DMS79 (cell line): ENCODE data around the gene HOXB13.
"Not testable (repeated sequence)": the region's sequence is repeated elsewhere in the genome, so short reads cannot be mapped to it uniquely, and the experiment has no call there.

Source experiments
- DNase-seq: peaks from one replicate; lab custom pipeline; 2025; lab: John Stamatoyannopoulos, UW

The HOXB13 gene

DNA sequence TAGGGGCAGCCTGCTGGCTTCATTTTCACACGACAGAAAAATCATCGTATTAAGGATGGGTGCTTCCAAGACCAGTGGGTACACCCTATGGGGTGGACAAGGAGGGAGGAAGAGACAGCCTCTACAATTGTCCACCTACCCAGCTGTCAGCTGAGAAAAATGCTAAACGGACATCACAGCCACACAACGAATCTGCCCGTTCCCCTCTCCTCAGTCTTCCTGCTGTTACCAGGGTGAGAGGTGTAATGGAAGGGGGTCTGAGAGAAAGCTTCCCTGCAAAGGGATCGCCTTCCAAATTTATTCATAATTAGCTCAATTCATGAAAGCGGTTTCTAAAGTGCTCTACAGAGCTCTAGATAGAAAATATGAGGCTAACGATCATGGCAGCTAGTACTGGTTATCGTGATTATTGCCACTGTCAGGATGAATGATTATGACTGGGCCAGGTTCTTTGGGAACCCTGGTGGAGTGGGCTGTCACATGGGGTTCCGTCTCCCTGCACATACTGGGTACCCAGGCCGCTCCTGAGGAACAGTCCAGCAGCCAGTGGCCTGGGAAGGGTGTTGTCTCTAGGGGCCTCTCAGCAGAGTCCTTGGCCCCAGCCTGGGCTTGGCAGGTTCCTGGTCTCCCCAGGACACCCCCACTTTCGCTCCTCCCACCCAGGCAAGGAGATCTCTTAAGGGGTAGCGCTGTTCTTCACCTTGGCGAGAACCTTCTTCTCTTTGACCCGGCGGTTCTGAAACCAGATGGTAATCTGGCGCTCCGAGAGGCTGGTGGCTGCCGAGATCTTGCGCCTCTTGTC, 2.2 kb downstream of the HOXB13 start:
- DNase-seq = no peak

DNA sequence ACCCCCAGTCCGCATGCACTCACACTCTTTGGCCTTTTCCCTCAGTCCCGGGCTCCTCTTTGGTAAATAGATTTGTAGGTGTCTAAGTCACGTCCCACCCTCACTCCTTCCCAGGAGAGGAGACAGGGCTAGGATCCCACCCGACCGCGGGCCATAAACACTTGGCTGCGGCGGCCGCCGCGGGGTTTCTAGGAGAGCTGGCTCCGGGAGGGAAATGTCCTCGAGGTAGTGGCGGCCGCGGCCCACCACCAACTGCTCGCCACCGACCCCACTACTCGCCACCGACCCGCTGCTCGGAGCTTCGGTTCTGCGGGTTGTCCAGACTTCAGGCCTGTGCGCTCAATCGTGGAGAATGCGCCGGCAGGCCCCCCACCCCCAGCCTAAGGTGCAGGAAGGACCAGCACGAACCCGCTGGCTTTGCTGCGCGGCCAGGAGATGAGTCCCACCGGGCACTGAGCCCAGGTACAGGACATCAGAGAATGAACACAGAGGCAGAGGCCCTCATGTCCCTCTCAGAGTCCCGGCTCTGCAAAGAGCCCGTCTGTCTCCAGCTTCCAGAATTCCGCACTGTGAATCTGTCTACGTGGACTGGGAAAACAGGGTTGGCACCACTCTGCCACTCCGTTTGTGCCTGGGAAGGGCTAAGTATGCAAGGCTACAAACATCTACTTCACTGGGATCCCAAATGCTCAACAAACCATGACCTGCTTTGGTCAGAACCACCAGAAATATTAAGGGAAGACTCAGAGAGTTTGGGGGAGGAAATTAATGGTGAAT, 3.1 kb downstream of the HOXB13 start:
- DNase-seq = no peak

DNA sequence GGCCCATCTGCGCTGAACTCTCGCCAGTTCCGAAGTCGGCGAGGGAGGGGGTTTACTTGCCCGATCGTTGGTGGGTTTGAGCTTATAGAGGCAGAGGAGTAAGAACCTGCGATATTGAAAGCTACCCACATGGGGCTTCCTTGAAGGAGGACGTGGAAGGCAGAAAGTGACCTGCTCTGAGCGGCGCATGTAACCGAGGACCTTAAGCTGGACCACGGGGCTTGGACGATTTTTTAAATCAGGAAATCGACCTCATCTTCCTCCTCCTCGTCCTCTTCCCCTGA, 3.6 kb downstream of the HOXB13 start:
- DNase-seq = no peak

DNA sequence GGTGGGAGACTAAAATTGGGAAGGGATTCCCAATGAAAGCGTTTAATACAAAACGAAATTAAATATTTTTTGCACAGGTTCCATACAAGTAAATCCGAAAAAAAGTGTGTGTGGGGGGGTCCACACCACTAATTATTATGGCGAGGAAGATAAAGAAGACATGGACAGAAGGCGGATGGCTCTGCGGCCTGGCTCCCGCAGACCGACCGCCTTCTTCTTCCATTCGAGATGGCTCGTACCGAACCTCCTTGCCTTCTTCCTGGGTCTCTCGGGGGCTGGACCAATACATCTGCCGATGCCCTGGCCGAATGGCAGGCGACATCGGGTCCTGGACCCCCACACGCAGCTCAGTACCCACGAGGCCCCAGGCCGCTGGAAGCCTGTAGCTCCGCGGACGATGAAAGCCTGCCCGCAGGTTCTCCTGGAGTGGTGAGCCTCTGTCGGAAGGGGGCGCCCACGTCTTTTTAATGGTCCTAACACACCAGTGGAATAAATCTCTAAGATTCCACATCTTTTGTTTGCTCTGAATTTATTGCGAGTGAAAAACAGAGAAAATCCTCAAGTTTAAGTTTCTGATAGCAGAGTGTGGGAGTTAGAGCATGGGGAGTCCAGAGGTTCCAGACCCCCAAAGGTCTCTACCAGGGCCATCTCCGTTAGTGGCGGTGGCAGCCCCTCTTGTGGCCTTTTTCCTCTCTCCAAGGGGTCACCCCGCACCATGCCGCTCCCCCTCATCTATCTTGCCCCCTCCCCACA, 4.1 kb downstream of the HOXB13 start:
- peak; percentile 37 for DNase-seq

DNA sequence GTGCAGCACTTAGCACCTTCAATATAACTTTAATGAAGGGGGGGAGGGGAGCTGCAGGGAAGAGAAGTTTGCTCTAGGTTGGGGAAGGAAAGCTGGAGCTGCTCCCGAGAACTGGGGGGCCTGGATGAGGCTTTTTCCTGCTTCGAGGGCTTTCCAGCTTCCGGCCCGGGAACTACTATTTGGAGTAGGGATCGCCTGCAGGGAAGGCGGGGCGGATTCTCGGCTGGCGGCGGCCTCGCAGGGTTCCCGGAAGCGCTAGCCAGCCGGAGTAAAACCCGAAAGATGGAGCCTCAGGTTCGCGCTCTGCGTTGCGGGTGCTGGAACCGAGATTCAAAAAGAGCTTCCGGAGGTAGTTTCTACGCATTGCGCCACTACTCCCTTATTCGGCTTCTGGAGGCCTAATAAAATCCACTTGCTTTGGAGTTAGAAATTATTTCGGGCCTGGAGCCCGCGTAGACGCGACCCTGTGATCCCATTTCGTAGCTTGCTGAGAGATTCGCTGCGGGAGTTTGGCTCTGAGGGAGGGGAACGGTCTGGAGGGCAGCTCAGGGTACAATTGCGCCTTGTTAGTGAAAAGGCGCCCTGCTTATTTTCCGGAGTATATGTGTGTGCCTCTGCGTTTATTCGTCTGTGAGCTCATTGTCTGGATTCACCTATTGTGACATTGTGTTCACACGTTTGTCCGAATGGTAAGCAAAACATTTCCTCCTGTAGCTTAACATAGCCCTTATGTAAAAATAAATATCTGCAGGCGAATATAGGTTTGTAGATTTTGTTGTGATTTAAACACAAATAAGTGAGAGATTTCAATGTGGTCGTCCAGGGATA, 4.9 kb downstream of the HOXB13 start:
- DNase-seq = no peak

DNA sequence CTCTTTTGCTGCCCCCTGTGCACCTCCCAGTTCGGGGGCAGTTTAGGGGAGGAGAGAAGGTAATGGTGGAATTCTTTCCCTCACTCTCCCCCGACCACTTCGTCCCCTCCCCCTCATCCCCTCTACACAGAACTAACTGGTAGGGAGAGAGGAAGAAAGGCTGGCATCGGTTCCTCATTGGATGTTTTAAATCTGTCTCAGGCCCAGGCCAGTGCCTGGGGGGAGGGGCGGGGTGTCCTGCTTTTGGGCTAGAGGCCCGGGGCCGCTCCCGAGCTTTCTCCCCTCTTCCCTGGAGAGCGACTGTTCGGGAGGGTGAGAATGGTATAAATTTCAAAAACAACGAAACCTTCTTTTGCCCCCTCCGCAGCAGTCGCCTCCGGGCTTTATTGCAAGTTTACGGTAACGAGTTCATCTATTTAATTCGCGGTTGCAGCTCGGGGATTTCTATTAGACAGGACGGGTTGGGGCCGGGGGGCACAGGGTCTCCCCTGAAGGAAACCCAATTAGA, 5.6 kb downstream of the HOXB13 start, which contains the start of gene PRAC2:
Gene PRAC2 (plus strand): TSS at position 271 of the 508 bp plus-strand sequence. CDS start 1,226 bp downstream, outside the sequence.
- no peak for DNase-seq

DNA sequence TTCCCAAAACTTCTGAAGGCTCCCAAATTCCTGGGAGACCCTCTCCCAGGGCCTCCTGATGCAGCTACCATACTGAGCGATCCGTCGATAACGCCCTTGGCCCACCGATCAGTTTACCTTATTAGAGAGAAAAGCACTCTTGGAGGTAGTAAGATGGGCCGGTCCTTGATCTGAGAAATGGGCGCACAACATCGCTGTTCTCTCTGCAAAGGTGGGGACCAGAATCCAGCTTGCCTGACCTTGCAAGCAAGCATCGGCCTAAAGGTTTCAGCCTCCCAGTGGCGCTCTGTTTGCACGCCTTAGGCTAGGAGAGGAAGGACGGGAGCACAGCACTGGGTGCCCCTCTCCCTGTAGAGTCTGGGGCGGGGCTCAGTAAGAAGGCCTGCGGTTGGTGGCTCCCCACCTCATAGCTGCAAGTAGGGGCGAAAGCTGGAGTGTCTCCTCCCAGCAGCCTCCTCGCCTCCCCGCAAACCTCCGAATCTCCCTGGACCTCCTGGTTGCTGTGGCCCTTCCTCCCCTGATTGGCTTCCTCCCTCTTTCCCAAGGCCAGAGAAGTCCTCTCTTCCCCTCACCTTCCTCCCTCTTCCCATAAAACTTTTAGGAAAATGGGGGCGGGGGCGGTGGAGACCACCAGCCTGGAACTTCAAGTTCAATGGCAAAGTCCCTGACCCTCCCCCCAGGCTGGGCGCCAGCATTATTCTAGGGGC, 6.2 kb downstream of the HOXB13 start, which contains the start of gene PRAC1:
Gene PRAC1 (minus strand): TSS at position 318 of the 707 bp plus-strand sequence. CDS start 126 bp downstream, at position 192.
- no peak for DNase-seq

DNA sequence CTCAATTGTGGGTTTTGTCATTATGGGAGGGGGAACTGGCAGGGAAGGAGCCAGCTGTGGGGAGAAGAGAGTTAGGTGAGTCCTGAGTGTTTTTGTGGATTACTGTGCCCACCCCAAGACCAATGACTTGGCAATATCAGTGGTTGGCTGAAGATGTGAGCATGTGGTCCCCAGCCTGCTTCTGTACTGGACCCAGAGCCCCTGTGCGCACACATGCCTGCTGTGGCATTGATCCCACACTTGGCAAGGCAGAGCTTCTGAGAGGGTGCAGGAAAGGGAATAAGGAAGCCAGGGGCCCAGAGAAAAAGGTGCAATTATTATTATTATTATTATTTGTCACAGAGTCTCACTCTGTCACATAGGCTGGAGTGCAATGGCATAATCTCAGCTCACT, 7.5 kb downstream of the HOXB13 start:
- DNase-seq = no peak

DNA sequence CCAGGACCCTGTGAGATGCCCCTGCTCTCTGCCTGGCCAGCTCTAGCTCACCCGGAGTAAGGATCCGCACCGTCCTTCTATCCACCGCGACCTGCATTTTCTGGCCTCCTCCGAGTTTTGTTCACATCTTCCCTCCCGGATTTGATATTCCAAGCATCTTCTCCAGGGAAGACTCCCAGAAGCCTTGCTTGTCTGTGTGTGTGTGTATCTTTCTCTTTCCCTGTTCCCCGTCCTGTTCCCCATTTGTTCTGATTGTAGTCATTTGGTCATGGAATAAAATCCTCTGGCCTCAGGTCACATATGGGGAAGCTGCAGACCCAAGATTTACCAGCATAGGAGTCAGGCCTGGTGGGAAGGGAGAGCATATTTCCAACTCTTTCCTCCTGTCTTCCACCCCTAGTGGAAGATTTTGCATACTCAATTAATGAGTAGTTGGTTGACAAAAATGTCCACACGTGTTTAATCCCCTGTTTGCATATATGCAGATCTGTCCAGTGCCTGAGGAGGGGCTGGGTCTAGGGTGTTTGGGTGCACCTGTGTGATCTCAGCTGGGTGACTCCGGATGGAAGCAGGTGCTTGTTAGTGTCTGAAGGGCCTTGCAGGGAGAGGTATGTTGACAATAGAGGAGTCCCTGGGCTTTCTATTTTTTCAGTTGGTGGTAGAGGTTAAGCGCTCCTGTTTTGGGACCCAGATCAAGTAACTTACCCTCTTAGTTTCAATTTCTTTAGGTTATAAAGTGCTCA, 8.1 kb downstream of the HOXB13 start:
- no peak for DNase-seq

DNA sequence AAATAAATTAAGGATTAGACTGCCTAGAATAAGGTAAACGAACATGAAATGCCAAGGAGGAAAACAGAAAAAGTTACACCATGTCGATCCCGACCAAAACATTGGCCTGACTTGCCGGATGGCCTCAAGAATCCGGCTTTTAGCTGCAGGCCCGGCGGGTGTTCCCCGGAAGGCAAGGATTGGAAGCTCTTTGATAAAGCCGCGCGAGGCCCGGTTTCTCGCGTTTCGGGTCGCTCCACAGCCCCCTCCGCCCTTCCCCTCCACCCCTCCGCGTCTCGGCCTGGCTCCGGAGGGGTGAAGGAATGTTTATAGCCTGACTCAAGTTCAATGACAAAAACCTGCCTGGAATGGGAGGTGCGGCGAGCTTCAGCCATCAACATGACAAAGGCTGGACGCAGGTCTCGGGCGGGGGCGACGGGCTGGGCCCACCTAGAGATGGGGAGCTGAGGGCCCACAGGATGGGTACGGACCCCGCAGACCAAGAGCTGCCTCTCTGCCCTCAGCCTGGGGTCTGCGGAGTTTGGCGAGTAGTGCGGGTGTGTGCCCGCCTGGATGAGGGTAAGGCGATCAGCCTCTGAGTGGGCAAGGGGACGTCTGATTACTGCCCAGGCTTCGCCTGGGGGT, 8.8 kb downstream of the HOXB13 start:
- DNase-seq = no peak

DNA sequence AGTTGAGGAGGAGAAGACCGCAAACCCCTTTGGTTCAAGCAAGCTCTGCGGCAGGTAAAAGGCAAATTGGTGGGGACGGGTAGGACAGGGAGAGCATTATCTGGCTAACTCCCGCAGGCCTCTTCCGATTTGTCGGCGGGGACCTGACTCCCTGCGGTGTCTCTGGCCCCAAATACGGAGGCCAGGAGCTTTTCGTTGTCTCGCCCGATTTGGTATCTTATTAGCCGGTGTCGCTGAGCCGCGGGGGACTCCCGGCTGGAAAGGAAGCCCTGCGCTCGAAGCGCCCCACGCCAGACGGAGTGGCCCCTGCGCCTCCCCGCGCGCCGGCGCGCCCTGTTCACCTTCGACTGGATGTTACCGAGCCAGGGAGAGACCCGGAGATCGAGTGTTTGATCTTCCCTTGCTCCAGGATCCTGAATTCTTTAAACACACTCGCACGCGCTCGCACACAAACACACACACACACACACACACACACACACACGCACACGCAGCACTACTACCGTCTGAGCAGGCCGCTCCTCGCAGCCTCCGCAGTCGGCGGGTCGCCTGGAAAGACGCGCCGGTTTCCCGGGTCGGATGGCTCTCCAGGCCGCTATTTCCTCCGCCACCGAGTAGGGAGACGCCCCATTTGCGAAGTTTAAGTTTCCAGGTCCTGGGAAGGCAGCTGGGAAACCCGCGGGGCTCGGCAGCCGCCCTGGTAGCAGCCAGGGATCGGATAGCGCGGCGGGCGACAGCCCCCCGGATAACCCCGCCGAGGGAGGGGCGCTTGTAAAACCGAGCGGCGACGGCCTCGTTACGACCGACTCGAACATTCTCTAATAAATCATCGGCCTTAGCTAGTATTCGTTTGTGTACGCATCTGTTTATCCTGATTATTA, 9.5 kb downstream of the HOXB13 start:
- DNase-seq = no peak

DNA sequence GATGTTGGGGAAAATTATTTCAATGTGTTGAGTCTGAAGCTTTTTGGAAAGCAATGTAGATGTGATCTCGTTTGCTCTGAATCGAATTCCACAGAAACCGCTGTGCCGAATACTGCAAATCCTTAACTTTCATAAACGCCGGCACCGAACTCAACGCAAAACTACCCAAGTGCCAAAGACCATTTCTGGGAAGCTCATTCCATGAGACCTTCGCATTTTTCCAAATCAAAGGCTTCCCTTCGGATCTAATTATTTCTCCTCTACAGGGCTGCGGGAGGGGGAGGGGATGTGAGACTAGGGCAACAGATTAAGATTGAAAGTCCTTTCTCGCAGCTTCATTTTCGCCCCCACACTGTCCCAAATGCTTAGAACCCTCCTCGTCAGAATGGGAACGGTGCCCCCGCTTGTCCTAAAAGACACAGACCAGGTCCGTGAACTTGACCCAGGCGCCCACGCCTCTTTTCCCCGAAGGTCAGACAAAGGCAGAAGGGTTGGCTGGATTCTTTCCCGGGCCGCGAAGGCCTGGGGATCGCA, 10.3 kb downstream of the HOXB13 start:
- no peak for DNase-seq

DNA sequence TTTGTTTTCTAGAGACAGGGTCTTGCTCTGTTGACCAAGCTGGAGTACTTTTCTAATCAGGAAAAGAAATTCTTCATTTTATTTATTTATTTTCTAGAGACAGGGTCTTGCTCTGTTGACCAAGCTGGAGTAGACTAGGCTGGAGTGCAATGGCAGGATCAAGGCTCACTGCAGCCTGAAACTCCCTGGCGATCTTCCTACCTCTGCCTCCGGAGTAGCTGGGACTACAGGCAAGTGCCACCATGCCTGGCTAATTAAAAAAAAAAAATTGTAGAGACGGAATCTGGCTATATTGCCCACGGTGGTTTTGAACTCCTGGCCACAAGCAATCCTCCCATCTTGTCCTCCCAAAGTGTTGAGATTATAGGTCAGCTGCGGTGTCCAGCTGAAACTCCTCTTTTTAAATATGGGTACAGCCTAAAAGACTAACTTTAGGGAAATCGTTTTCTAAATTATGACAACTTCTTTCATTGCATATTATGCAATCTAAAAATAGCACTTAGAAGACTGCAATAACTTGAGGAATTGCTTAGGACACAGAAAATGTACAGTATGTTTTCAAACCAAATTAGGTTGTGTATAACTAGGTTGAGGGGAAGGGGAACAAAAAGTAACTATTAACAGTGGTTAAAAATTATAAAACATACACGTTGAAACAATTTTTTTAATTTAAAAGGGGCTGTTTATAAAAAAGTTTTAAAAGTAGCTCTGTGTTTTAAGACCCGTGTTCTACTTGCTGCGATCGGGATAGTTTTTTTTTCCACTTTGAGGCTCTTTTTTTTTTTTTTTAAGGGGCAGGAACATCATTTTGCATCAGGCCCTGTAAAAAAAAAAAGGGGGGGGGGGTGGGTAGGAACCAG, 11.0 kb downstream of the HOXB13 start:
- DNase-seq = no peak

DNA sequence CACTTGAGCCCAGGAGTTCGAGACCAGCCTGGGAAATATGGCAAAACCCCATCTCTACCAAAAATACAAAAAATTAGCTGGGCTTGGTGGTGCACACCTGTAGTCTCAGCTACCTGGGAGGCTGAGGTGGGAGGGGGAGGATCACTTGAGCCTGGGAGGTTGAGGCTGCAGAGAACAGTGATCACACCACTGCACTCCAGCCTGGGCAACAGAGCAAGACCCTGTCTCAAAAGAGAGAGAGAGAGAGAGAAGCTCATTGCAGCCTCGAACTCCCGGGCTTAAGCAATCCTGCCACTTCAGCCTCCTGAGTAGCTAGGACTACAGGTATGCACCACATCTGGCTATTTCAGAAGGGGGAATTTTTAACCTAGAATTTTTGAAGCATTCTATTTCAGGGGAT, 12.0 kb downstream of the HOXB13 start:
- DNase-seq = not testable (repeated sequence)

DNA sequence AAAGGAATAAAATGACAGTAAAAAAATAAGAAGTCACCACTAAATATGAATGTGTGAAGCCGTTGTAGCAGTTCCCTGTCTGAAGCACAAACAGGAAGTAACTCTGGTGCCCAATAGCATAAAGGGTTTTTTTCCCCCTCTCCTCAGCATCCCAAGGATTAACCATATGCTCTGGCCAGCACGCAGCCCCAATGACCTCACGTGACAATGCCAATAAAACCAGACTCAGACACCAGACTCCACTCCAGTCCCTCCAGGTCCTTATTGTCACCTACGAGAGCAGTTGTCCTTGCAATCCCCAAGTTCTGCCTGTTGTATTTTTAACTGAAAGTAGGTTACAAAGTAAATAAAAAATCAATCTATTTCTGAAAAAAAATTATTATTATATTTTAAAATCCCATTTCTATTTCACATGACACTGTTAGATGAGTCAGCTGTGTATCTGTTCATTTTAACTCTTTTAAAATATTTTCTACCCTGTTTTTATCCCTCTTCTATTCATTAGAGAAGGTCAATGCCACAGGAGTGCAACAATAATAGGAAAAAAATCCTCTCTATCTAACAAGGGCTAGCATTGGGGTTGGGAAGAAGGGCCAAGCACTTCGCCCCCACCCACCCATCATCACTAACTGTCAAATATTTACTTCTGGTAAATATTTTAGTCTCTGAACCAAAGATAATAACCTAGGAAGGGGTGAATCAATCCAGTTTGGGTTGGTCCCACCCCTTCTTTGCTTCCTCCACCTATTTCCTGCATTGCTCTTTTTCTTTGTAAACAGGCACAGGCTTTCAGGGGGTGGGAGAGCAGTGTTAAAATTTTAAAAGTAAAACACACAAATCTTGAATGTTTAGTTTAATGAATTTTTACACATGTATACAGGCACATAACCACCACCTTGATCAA, 12.8 kb downstream of the HOXB13 start:
- DNase-seq = no peak

DNA sequence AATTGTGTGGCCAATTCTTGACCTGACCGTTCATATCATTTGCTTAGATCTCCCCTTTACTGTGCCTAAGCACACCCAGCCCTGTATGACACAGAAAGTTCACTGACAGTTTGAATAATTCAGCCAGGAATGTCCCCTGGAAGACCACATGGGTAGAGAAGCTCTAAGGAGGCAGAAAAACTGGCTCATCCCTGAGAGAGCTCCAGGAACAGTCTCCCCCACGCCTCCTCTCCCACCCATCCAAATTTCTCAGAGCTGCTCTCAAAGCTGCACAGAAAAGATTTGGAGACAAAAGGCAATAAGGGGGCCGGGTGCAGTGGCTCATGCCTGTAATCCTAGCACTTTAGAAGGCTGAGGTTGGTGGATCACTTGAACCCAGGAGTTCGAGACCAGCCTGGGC, 17.4 kb downstream of the HOXB13 start:
- DNase-seq = no peak
